ENCODE data around the gene KRTAP5-11. TPM values are rescaled to one million over a fixed set of nuclear protein-coding genes. Genes with fewer than 3 reads are reported as not detected.

Gene KRTAP5-11
- total and polyA plus RNA-seq, 2 of the 4 experiments (the other 2 are of a cell fraction) = not detected

GRCh38 chr11:71562120-71562519 is 20.6 kb downstream of the KRTAP5-11 start:
- Histone ChIP-seq H4K5ac (ENCODE audit: low read depth, low read length) (no peak overlapping the region), H2BK120ac (ENCODE audit: low read depth, low read length) (no peak overlapping the region), H3K9me3 (ENCODE audit: control insufficient read depth, insufficient read depth, low read length) (no peaks in the 10 kb centered on the region), H2AFZ (replicated peaks; ENCODE audit: low read length, poor library complexity) (no peak overlapping the region), H3K79me1 (ENCODE audit: low read depth in 1 of 2, low read length in 2 of 2) (no peaks in the 10 kb centered on the region), H3K56ac (ENCODE audit: extremely low read depth, insufficient read depth, low read length) (no peak overlapping the region), H3K9me1 (ENCODE audit: insufficient read depth, low read length) (no peaks in the 10 kb centered on the region), H2BK5ac (ENCODE audit: low read depth, low read length, poor library complexity, severe bottlenecking) (no peak overlapping the region), H2AK5ac (ENCODE audit: low read depth, low read length) (no peak overlapping the region), H3K4ac (ENCODE audit: low read depth, low read length) (no peak overlapping the region), H3K4me3 (ENCODE audit: insufficient read depth, low read depth, low read length) (no peak overlapping the region), H4K8ac (ENCODE audit: low read depth in 2 of 2, low read length in 2 of 2) (no peak overlapping the region), H3K27ac (ENCODE audit: insufficient read depth, low read length) (no peak overlapping the region), H3K36me3 (ENCODE audit: control insufficient read depth, insufficient read depth, low read length) (no peaks in the 10 kb centered on the region), H3K4me1 (ENCODE audit: control insufficient read depth, insufficient read depth, low read length) (no peaks in the 10 kb centered on the region), H3K9ac (ENCODE audit: low read depth, low read length) (no peak overlapping the region), H3K18ac (ENCODE audit: low read depth, low read length) (no peak overlapping the region), H3K14ac (replicated peaks; ENCODE audit: low read depth, low read length) (no peak overlapping the region), H4K91ac (ENCODE audit: insufficient read depth, low read depth, low read length) (no peak overlapping the region), H2AK9ac (replicated peaks; ENCODE audit: low read depth, low read length, poor library complexity) (no peak overlapping the region), H3K27me3 (ENCODE audit: control insufficient read depth, insufficient read depth, low read length) (peaks cover 6% of the 10 kb centered on the region), H3K23ac (ENCODE audit: low read depth, low read length) (no peak overlapping the region), H4K20me1 (ENCODE audit: insufficient read depth, low read length) (no peaks in the 10 kb centered on the region), H2BK20ac (ENCODE audit: low read depth, low read length) (no peak overlapping the region), H2BK15ac (ENCODE audit: low read depth, low read length) (no peak overlapping the region), H3K4me2 (ENCODE audit: low read depth, low read length) (no peak overlapping the region)
- in situ Hi-C loops (cut with MboI; ENCODE audit: low sequenced_read_pairs) (no loop called here), dilution Hi-C loops (cut with HindIII; ENCODE audit: low sequenced_read_pairs, unreplicated experiment) (no loop called here), intact Hi-C loops (cut with micrococcal nuclease) (no loop called here)
- POLR2A ChIA-PET (ENCODE audit: unreplicated experiment) = no interaction called here
- CTCF ChIA-PET = no interaction called here
- BruUV-seq (replicated peaks) = no TSS peak
- DNase-seq = no peak
- no peak for TF ChIP-seq CHD1 (IDR thresholded peaks at IDR 0.05; ENCODE audit: low read depth, low read length)
- no peak for TF ChIP-seq MXI1 (IDR thresholded peaks at IDR 0.05; ENCODE audit: borderline replicate concordance, low read depth, low read length)
- TF ChIP-seq USF2 (IDR thresholded peaks at IDR 0.05; ENCODE audit: low read depth, low read length) = no peak
- no peak for TF ChIP-seq RAD21 (IDR thresholded peaks at IDR 0.05; ENCODE audit: low read length)
- TF ChIP-seq ELK1 (IDR thresholded peaks at IDR 0.05; ENCODE audit: borderline replicate concordance, low read depth, low read length) = no peak
- TF ChIP-seq MAFK (IDR thresholded peaks at IDR 0.05; ENCODE audit: low read depth, low read length) = no peak
- TF ChIP-seq CEBPB (IDR thresholded peaks at IDR 0.05; ENCODE audit: low read depth, low read length) = no peak
- TF ChIP-seq POLR2A (IDR thresholded peaks at IDR 0.05; ENCODE audit: low read depth, low read length) = no peak
- TF ChIP-seq SMC3 (IDR thresholded peaks at IDR 0.05; ENCODE audit: low read depth, low read length) = no peak
- ATAC-seq (ENCODE audit: low read depth) = no peak

Data from IMR-90 (cell line).